Amygdala (tissue), 56 donors: ENCODE measurements around the gene CCDC7.
A peak's percentile ranks its signal among the peaks of the same experiment; 100 is the strongest.
"Not testable (repeated sequence)": the region's sequence is repeated elsewhere in the genome, so short reads cannot be mapped to it uniquely, and the experiment has no call there.

Source experiments
- DNase-seq, 56 donors: peaks; one replicate each; lab custom pipeline; 2025; lab: John Stamatoyannopoulos, UW

The CCDC7 gene

GRCh38 chr10:32446536-32447406 is 831 bp downstream of the CCDC7 start:
- DNase-seq, result peak in 6 of 56 donors; percentile 5 to 25 (median 12)

GRCh38 chr10:32454148-32454547 is 8.2 kb downstream of the CCDC7 start:
- DNase-seq, result no peak

GRCh38 chr10:32459051-32459698 is 13.2 kb downstream of the CCDC7 start:
- no peak for DNase-seq

GRCh38 chr10:32461203-32461602 is 15.3 kb downstream of the CCDC7 start:
- DNase-seq, result no peak

GRCh38 chr10:32471232-32471631 is 25.3 kb downstream of the CCDC7 start:
- DNase-seq, result no peak

GRCh38 chr10:32477499-32477898 is 31.6 kb downstream of the CCDC7 start:
- no peak for DNase-seq

GRCh38 chr10:32481606-32482005 is 35.7 kb downstream of the CCDC7 start:
- no peak for DNase-seq

GRCh38 chr10:32483019-32483502 is 37.1 kb downstream of the CCDC7 start:
- DNase-seq, result not testable (repeated sequence)

GRCh38 chr10:32488038-32488437 is 42.1 kb downstream of the CCDC7 start:
- DNase-seq, result not testable (repeated sequence)

- DNase-seq, result no peak
These were observed 43.2 kb downstream of the CCDC7 start for GRCh38 chr10:32489158-32489557.

- no peak for DNase-seq
These were observed 44.0 kb downstream of the CCDC7 start for GRCh38 chr10:32489901-32490300.

GRCh38 chr10:32494562-32494961 is 48.6 kb downstream of the CCDC7 start:
- not testable (repeated sequence) for DNase-seq

GRCh38 chr10:32500136-32500535 is 54.2 kb downstream of the CCDC7 start:
- DNase-seq, result not testable (repeated sequence)

GRCh38 chr10:32501906-32502305 is 56.0 kb downstream of the CCDC7 start:
- DNase-seq, result no peak

- DNase-seq, result not testable (repeated sequence)
These were observed 60.0 kb downstream of the CCDC7 start for GRCh38 chr10:32505762-32506420.

- DNase-seq, result no peak
These were observed 65.7 kb downstream of the CCDC7 start for GRCh38 chr10:32511599-32511998.

GRCh38 chr10:32516567-32517495 is 70.9 kb downstream of the CCDC7 start:
- no peak for DNase-seq

- no peak for DNase-seq
These were observed 84.3 kb downstream of the CCDC7 start for GRCh38 chr10:32530231-32530630.

GRCh38 chr10:32538256-32538655 is 92.3 kb downstream of the CCDC7 start:
- DNase-seq, result no peak
